OCI-LY7 (cell line): Measurements from ENCODE around the gene RHOB.

ENCODE experiments used
- EZH2phosphoT487 ChIP-seq: fragments of 200-600 bp; sonication (generic); IDR thresholded peaks from 2 replicates; pipeline ENCODE4 v1.6.1; 2018; ENCODE audit warnings: low read depth, borderline replicate concordance, mild to moderate bottlenecking, mixed run types, antibody characterized with exemption, low read length, moderate library complexity, mixed read lengths
- TF ChIP-seq, protein P1 (sequence below): fragments of 200-600 bp; sonication (generic); conservative IDR thresholded peaks from 2 replicates; pipeline ENCODE4 v1.5.1; 2014; ENCODE audit warnings: mild to moderate bottlenecking, antibody characterized with exemption, low read length, moderate library complexity, mixed read lengths

- TF ChIP-seq, protein P1, sequence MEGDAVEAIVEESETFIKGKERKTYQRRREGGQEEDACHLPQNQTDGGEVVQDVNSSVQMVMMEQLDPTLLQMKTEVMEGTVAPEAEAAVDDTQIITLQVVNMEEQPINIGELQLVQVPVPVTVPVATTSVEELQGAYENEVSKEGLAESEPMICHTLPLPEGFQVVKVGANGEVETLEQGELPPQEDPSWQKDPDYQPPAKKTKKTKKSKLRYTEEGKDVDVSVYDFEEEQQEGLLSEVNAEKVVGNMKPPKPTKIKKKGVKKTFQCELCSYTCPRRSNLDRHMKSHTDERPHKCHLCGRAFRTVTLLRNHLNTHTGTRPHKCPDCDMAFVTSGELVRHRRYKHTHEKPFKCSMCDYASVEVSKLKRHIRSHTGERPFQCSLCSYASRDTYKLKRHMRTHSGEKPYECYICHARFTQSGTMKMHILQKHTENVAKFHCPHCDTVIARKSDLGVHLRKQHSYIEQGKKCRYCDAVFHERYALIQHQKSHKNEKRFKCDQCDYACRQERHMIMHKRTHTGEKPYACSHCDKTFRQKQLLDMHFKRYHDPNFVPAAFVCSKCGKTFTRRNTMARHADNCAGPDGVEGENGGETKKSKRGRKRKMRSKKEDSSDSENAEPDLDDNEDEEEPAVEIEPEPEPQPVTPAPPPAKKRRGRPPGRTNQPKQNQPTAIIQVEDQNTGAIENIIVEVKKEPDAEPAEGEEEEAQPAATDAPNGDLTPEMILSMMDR = no peak
- TF ChIP-seq EZH2phosphoT487 = no peak
Observed at GRCh38 chr2:20484810-20485611, 38.1 kb downstream of the RHOB start.
